SJCRH30 (cell line): ENCODE data around the gene UBE3A. TPM values are rescaled to one million over a fixed set of nuclear protein-coding genes. Genes with fewer than 3 reads are reported as not detected.
"Not testable (repeated sequence)": the region's sequence is repeated elsewhere in the genome, so short reads cannot be mapped to it uniquely, and the experiment has no call there.

Experiments used
- DNase-seq, 2 experiments: peaks; one replicate each; pipeline ENCODE4 v3.0.0-alpha.2; 2015 to 2020
- H3K27ac ChIP-seq: fragments of 250-450 bp; sonication (Bioruptor Pico); 2 replicates; pipeline ENCODE4 v1.5.1; 2020; ENCODE audit warnings: mild to moderate bottlenecking, moderate library complexity
- H3K27me3 ChIP-seq: fragments of 250-450 bp; sonication (Bioruptor Pico); 2 replicates; pipeline ENCODE4 v1.5.1; 2020; ENCODE audit warnings: mild to moderate bottlenecking, moderate library complexity
- H3K36me3 ChIP-seq: fragments of 250-450 bp; sonication (Bioruptor Pico); 2 replicates; pipeline ENCODE4 v1.5.1; 2020; ENCODE audit warnings: mild to moderate bottlenecking, moderate library complexity
- H3K4me1 ChIP-seq: fragments of 250-450 bp; sonication (Bioruptor Pico); 2 replicates; pipeline ENCODE4 v1.5.1; 2020; ENCODE audit warnings: mild to moderate bottlenecking, moderate library complexity
- H3K4me3 ChIP-seq: fragments of 250-450 bp; sonication (Bioruptor Pico); 2 replicates; pipeline ENCODE4 v1.5.1; 2020; ENCODE audit warnings: mild to moderate bottlenecking, moderate library complexity
- H3K9me3 ChIP-seq: fragments of 250-450 bp; sonication (Bioruptor Pico); replicated peaks from 2 replicates; pipeline ENCODE4 v1.5.1; 2020; ENCODE audit warnings: mild to moderate bottlenecking, moderate library complexity
- total RNA-seq: library from RNA; depleted of rRNA; stranded (reverse); fragments of >200 nt; shearing (Covaris generic); gene quantifications from 2 replicates; pipeline ENCODE4 v1.2.3, GENCODE V29; 2014

Gene UBE3A
- total RNA-seq, 1 experiment from 2014 or later = 111 TPM

GRCh38 chr15:25454771-25455170 lies 15.9 kb upstream of the UBE3A start:
- peaks cover 6% of the 10 kb centered on the region; the same call in 1 of the 2 replicates for H3K4me1 ChIP-seq
- no peaks in the 10 kb centered on the region for H3K27me3 ChIP-seq
- no peak overlapping the region for H3K27ac ChIP-seq
- no peak overlapping the region for H3K4me3 ChIP-seq
- H3K36me3 ChIP-seq = no peaks in the 10 kb centered on the region
- no peak for DNase-seq
- H3K9me3 ChIP-seq = peaks cover 16% of the 10 kb centered on the region

- peaks cover 16% of the 10 kb centered on the region for H3K9me3 ChIP-seq
- H3K27me3 ChIP-seq, H3K27ac ChIP-seq, H3K4me1 ChIP-seq, H3K4me3 ChIP-seq, H3K36me3 ChIP-seq: not testable (repeated sequence)
- peak; percentile 64 to 69 for DNase-seq
Measured at GRCh38 chr15:25453246-25453645, 14.4 kb upstream of the UBE3A start.

GRCh38 chr15:25451501-25451900 lies 12.7 kb upstream of the UBE3A start:
- H3K9me3 ChIP-seq = peaks cover 16% of the 10 kb centered on the region
- no peak overlapping the region for H3K27ac ChIP-seq
- H3K4me1 ChIP-seq = peaks cover 6% of the 10 kb centered on the region; the same call in 1 of the 2 replicates
- H3K27me3 ChIP-seq = no peaks in the 10 kb centered on the region
- no peak overlapping the region for H3K4me3 ChIP-seq
- DNase-seq = no peak
- no peaks in the 10 kb centered on the region for H3K36me3 ChIP-seq

GRCh38 chr15:25450163-25450562 lies 11.3 kb upstream of the UBE3A start:
- H3K4me3 ChIP-seq = no peak overlapping the region
- no peaks in the 10 kb centered on the region for H3K27me3 ChIP-seq
- DNase-seq = no peak
- H3K27ac ChIP-seq = no peak overlapping the region
- no peaks in the 10 kb centered on the region for H3K36me3 ChIP-seq
- H3K9me3 ChIP-seq = peaks cover 13% of the 10 kb centered on the region
- peaks cover 6% of the 10 kb centered on the region; the same call in 1 of the 2 replicates for H3K4me1 ChIP-seq

- H3K4me3 ChIP-seq = no peak overlapping the region
- no peaks in the 10 kb centered on the region for H3K36me3 ChIP-seq
- DNase-seq = no peak
- H3K27me3 ChIP-seq = no peaks in the 10 kb centered on the region
- no peaks in the 10 kb centered on the region for H3K4me1 ChIP-seq
- peaks cover 4% of the 10 kb centered on the region; the same call in 1 of the 2 replicates for H3K9me3 ChIP-seq
- H3K27ac ChIP-seq = no peak overlapping the region
Measured at GRCh38 chr15:25446076-25446475, 7.3 kb upstream of the UBE3A start.

GRCh38 chr15:25445412-25445811 lies 6.6 kb upstream of the UBE3A start:
- no peak overlapping the region for H3K27ac ChIP-seq
- no peaks in the 10 kb centered on the region for H3K36me3 ChIP-seq
- H3K4me1 ChIP-seq = no peaks in the 10 kb centered on the region
- no peak for DNase-seq
- no peaks in the 10 kb centered on the region for H3K27me3 ChIP-seq
- H3K9me3 ChIP-seq = no peaks in the 10 kb centered on the region; the same call in 1 of the 2 replicates
- no peak overlapping the region for H3K4me3 ChIP-seq

GRCh38 chr15:25441111-25441510 lies 2.3 kb upstream of the UBE3A start:
- DNase-seq = no peak
- no peak overlapping the region for H3K27ac ChIP-seq
- no peaks in the 10 kb centered on the region for H3K9me3 ChIP-seq
- peaks cover 5% of the 10 kb centered on the region for H3K36me3 ChIP-seq
- H3K4me3 ChIP-seq = no peak overlapping the region
- H3K27me3 ChIP-seq = no peaks in the 10 kb centered on the region
- H3K4me1 ChIP-seq = no peaks in the 10 kb centered on the region

- H3K9me3 ChIP-seq = no peaks in the 10 kb centered on the region
- peaks cover 12% of the 10 kb centered on the region for H3K36me3 ChIP-seq
- DNase-seq = no peak
Measured at GRCh38 chr15:25439369-25439836, 579 bp upstream of the UBE3A start.

GRCh38 chr15:25437777-25438600 lies 835 bp downstream of the UBE3A start:
- peak overlapping the region; percentile 98 for H3K27ac ChIP-seq
- peak; percentile 71 to 74 for DNase-seq

More at GRCh38 chr15:25439369-25439836, 579 bp upstream of the UBE3A start:
- Histone ChIP-seq H3K4me1 (no peaks in the 10 kb centered on the region), H3K27ac (peak overlapping the region; percentile 98), H3K4me3 (peak overlapping the region; percentile 96), H3K27me3 (no peaks in the 10 kb centered on the region)

GRCh38 chr15:25436707-25437106 lies 2.1 kb downstream of the UBE3A start:
- Histone ChIP-seq H3K36me3 (peaks cover 19% of the 10 kb centered on the region), H3K4me1 (no peaks in the 10 kb centered on the region), H3K27ac (no peak overlapping the region), H3K27me3 (no peaks in the 10 kb centered on the region), H3K4me3 (peak overlapping the region; percentile 96), H3K9me3 (no peaks in the 10 kb centered on the region)
- DNase-seq = no peak

More at GRCh38 chr15:25437777-25438600, 835 bp downstream of the UBE3A start:
- Histone ChIP-seq H3K36me3 (peaks cover 12% of the 10 kb centered on the region), H3K9me3 (no peaks in the 10 kb centered on the region), H3K4me1 (no peaks in the 10 kb centered on the region), H3K4me3 (peak overlapping the region; percentile 96), H3K27me3 (no peaks in the 10 kb centered on the region)

GRCh38 chr15:25435474-25436243 lies 3.2 kb downstream of the UBE3A start:
- no peak for DNase-seq
- Histone ChIP-seq H3K9me3 (no peaks in the 10 kb centered on the region), H3K27ac (no peak overlapping the region), H3K4me1 (no peaks in the 10 kb centered on the region), H3K4me3 (no peak overlapping the region), H3K27me3 (no peaks in the 10 kb centered on the region), H3K36me3 (peaks cover 29% of the 10 kb centered on the region)

GRCh38 chr15:25433118-25433865 lies 5.5 kb downstream of the UBE3A start:
- no peak overlapping the region for H3K4me3 ChIP-seq
- H3K9me3 ChIP-seq = no peaks in the 10 kb centered on the region; the same call in 1 of the 2 replicates
- no peak overlapping the region for H3K27ac ChIP-seq
- H3K27me3 ChIP-seq = no peaks in the 10 kb centered on the region
- H3K4me1 ChIP-seq = no peaks in the 10 kb centered on the region
- DNase-seq = no peak
- H3K36me3 ChIP-seq = peaks cover 31% of the 10 kb centered on the region

- no peak for DNase-seq
- H3K27ac ChIP-seq = no peak overlapping the region
- H3K27me3 ChIP-seq = no peaks in the 10 kb centered on the region
- no peaks in the 10 kb centered on the region; the same call in 1 of the 2 replicates for H3K9me3 ChIP-seq
- no peak overlapping the region for H3K4me3 ChIP-seq
- H3K4me1 ChIP-seq = no peaks in the 10 kb centered on the region
- peaks cover 31% of the 10 kb centered on the region for H3K36me3 ChIP-seq
Measured at GRCh38 chr15:25431836-25432561, 6.8 kb downstream of the UBE3A start.

GRCh38 chr15:25427861-25428260 lies 11.0 kb downstream of the UBE3A start:
- H3K36me3 ChIP-seq = peaks cover 18% of the 10 kb centered on the region
- H3K27ac ChIP-seq = no peak overlapping the region
- no peak overlapping the region for H3K4me3 ChIP-seq
- H3K27me3 ChIP-seq = no peaks in the 10 kb centered on the region
- no peaks in the 10 kb centered on the region; the same call in 1 of the 2 replicates for H3K9me3 ChIP-seq
- DNase-seq = no peak
- no peaks in the 10 kb centered on the region for H3K4me1 ChIP-seq
